Endothelial cell of umbilical vein (primary cell): ENCODE data around the gene LHCGR. TPM values are rescaled to one million over a fixed set of nuclear protein-coding genes. Genes with fewer than 3 reads are reported as not detected.

Source experiments
- BruUV-seq: library from RNA; stranded (reverse); fragments of 400-500 nt; replicated peaks from 2 replicates; lab custom pipeline; 2021; lab: Mats Ljungman, UMichigan
- CTCF ChIA-PET: fragments of 300-600, 350-600 bp; sonication (Branson Sonifier 250); formaldehyde crosslinking; loops from one replicate; lab custom pipeline; 2021; ENCODE audit warnings: antibody characterized with exemption, inconsistent platforms; lab: Charles Lee
- POLR2A ChIA-PET: fragments of 300-600, 350-600 bp; sonication (Branson Sonifier 250); formaldehyde crosslinking; loops from one replicate; lab custom pipeline; 2021; ENCODE audit warnings: antibody characterized with exemption, inconsistent platforms; lab: Charles Lee
- DNase-seq: peaks from one replicate; pipeline ENCODE4 v3.0.0-alpha.2; 2011; ENCODE audit warnings: low read depth, low spot score
- FAIRE-seq: peaks from 2 replicates; lab custom pipeline; 2011; peaks lifted over from hg19 to GRCh38; lab: Jason Lieb, UNC
- H2AFZ ChIP-seq: 2 replicates; pipeline ENCODE4 v1.6.0; 2012; ENCODE audit warnings: low read depth, low read length, control low read depth, inconsistent platforms
- H3K27ac ChIP-seq: 2 replicates; pipeline ENCODE4 v1.5.1; 2011; ENCODE audit warnings: low read depth, mild to moderate bottlenecking, control low read depth, low read length, moderate library complexity; ENCODE audit not compliant: insufficient read depth
- H3K27me3 ChIP-seq, 2 experiments: 2 replicates each; pipeline versions ENCODE4 v1.6.0 to v1.6.1; 2011; ENCODE audit warnings: low read length in 2 of 2, mixed read lengths in 1 of 2; ENCODE audit not compliant: control insufficient read depth in 2 of 2, insufficient read depth in 2 of 2
- H3K36me3 ChIP-seq, 2 experiments: 2 replicates in 1 of 2; 3 replicates in 1 of 2; pipeline ENCODE4 v1.5.1; 2011; ENCODE audit warnings: low read length in 2 of 2, mild to moderate bottlenecking in 1 of 2, moderate library complexity in 1 of 2; ENCODE audit not compliant: control insufficient read depth in 2 of 2, insufficient read depth in 2 of 2; ENCODE audit errors: extremely low read depth in 1 of 2
- H3K4me1 ChIP-seq: 3 replicates; pipeline ENCODE4 v1.5.1; 2011; ENCODE audit warnings: mild to moderate bottlenecking, low read length; ENCODE audit not compliant: control insufficient read depth, insufficient read depth; ENCODE audit errors: extremely low read depth
- H3K4me2 ChIP-seq: 2 replicates; pipeline ENCODE4 v1.6.1; 2011; ENCODE audit warnings: low read length, control low read depth, mixed read lengths; ENCODE audit not compliant: insufficient read depth
- H3K4me3 ChIP-seq, 3 experiments: fragments of 200-600 bp in 1 of 3; sonication (generic), shearing (Covaris generic) in 1 of 3; replicated peaks in 1 of 3; 2 replicates each; pipeline ENCODE4 v1.5.1; 2011 to 2016; ENCODE audit warnings: control low read depth in 3 of 3, low read length in 3 of 3, mild to moderate bottlenecking in 2 of 3, inconsistent platforms in 1 of 3, low read depth in 1 of 3, moderate library complexity in 1 of 3; ENCODE audit not compliant: insufficient read depth in 1 of 3
- H3K79me2 ChIP-seq: 2 replicates; pipeline ENCODE4 v1.6.0; 2012; ENCODE audit warnings: low read length, inconsistent platforms; ENCODE audit not compliant: control insufficient read depth, insufficient read depth
- H3K9ac ChIP-seq: replicated peaks from 2 replicates; pipeline ENCODE3; 2011; ENCODE audit warnings: low read length, control low read depth; ENCODE audit not compliant: insufficient read depth; ENCODE audit errors: extremely low read depth
- H3K9me1 ChIP-seq: replicated peaks from 3 replicates; pipeline ENCODE4 v1.6.0; 2011; ENCODE audit warnings: mild to moderate bottlenecking, low read length; ENCODE audit not compliant: control insufficient read depth, insufficient read depth; ENCODE audit errors: extremely low read depth
- H3K9me3 ChIP-seq: replicated peaks from 2 replicates; pipeline ENCODE4 v1.5.1; 2012; ENCODE audit warnings: low read length, inconsistent platforms; ENCODE audit not compliant: control insufficient read depth, insufficient read depth
- H4K20me1 ChIP-seq: replicated peaks from 2 replicates; pipeline ENCODE3; 2011; ENCODE audit warnings: mild to moderate bottlenecking, low read length; ENCODE audit not compliant: control insufficient read depth, insufficient read depth; ENCODE audit errors: extremely low read depth
- EZH2 ChIP-seq: IDR thresholded peaks from 2 replicates; pipeline ENCODE4 v1.6.1; 2012; ENCODE audit warnings: borderline replicate concordance, low read depth, mild to moderate bottlenecking, moderate library complexity, low read length, inconsistent platforms; ENCODE audit not compliant: severe bottlenecking
- JUN ChIP-seq: IDR thresholded peaks from 2 replicates; pipeline ENCODE4 v1.6.1; 2011; ENCODE audit warnings: borderline replicate concordance, low read depth; ENCODE audit not compliant: insufficient read length, insufficient read depth
- MYC ChIP-seq: IDR thresholded peaks from one replicate; pipeline ENCODE4 v1.6.1; 2011; ENCODE audit warnings: mild to moderate bottlenecking, low read depth, low read length
- POLR2AphosphoS5 ChIP-seq: IDR thresholded peaks from 2 replicates; pipeline ENCODE4 v1.6.1; 2012; ENCODE audit warnings: low read depth, mild to moderate bottlenecking, control low read depth, low read length, moderate library complexity; ENCODE audit not compliant: insufficient read depth
- dilution Hi-C: fragments of 300-500 bp; cut with MboI; formaldehyde crosslinking; loops from one replicate; pipeline ENCODE4 v1.15.0; 2019; ENCODE audit warnings: low sequenced_read_pairs; ENCODE audit not compliant: extremely low pct_ligation_motif_present
- intact Hi-C: fragments of 100-400 bp; cut with micrococcal nuclease; formaldehyde crosslinking; loops from one replicate; pipeline ENCODE4 v1.10.0; 2022
- polyA plus RNA-seq, 4 experiments: library from polyadenylated mRNA; depleted of rRNA in 3 of 4; stranded (reverse) in 3 of 4; unstranded in 1 of 4; fragments of >200 nt; gene quantifications; 2 replicates each; pipeline versions ENCODE4 v1.2.1 to v1.2.3, GENCODE V29; 2011 to 2012; ENCODE audit warnings: missing spikeins in 1 of 4
- total RNA-seq: library from RNA; stranded (reverse); gene quantifications from 2 replicates; pipeline ENCODE4 v1.2.3, GENCODE V29; 2021
- TF ChIP-seq, protein P1 (sequence below), 2 donors: IDR thresholded peaks; 1 replicate in 1 of 2; 2 replicates in 1 of 2; pipeline ENCODE4 v1.5.1; 2011; ENCODE audit warnings: low read length in 2 of 2, mild to moderate bottlenecking in 2 of 2, moderate library complexity in 2 of 2, control low read depth in 1 of 2, inconsistent platforms in 1 of 2, low read depth in 1 of 2; ENCODE audit not compliant: insufficient read depth in 1 of 2; ENCODE audit errors: extremely low read depth in 1 of 2
- TF ChIP-seq, protein P2 (sequence below): IDR thresholded peaks from 2 replicates; pipeline ENCODE4 v1.6.1; 2011; ENCODE audit not compliant: insufficient read depth, insufficient read length

The LHCGR gene
- total and polyA plus RNA-seq, 2 donors (not counting 3 experiments of a cell fraction or from before 2014, with no cell fraction given): not detected

DNA sequence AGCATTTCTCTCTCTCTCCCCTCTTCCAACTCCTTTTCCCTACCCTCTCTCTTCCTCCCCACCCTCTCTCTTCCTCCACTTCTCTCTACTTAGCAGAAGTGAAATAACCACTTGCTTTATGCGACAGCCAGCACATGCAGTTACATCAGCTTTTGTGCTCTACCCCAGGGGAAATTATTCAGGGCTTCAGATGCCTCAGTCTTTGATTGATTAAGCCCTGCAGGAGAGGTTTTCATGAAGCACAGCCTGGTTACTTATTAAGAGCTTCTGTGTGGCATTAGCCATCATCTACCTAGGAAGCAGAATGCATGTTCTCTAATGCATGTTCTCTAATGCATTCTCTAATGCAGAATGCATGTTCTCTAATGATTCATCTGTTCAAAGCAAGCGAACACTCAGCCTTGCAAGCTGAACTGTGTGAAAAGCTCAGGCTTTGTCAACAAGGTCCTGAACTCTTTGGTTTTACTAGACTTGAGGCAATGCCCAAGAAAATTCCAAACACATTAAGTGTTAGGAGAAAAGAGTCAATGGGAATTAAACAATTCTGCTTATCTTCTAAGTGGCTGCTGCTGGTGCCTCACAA is 56.1 kb downstream of the LHCGR start:
- Histone ChIP-seq H3K4me2 (no peak overlapping the region), H3K4me3 (no peak overlapping the region)
- FAIRE-seq: no peak

More for the DNA sequence above, 56.1 kb downstream of the LHCGR start:
- Histone ChIP-seq H3K9ac (no peak overlapping the region), H3K27ac (no peak overlapping the region), H3K4me1 (no peaks in the 10 kb centered on the region), H2AFZ (no peak overlapping the region), H3K36me3 (no peaks in the 10 kb centered on the region), H3K79me2 (no peaks in the 10 kb centered on the region), H3K27me3 (no peaks in the 10 kb centered on the region), H4K20me1 (no peaks in the 10 kb centered on the region), H3K9me1 (no peaks in the 10 kb centered on the region), H3K9me3 (no peaks in the 10 kb centered on the region)
- CTCF ChIA-PET: no interaction called here
- TF ChIP-seq, protein P1, sequence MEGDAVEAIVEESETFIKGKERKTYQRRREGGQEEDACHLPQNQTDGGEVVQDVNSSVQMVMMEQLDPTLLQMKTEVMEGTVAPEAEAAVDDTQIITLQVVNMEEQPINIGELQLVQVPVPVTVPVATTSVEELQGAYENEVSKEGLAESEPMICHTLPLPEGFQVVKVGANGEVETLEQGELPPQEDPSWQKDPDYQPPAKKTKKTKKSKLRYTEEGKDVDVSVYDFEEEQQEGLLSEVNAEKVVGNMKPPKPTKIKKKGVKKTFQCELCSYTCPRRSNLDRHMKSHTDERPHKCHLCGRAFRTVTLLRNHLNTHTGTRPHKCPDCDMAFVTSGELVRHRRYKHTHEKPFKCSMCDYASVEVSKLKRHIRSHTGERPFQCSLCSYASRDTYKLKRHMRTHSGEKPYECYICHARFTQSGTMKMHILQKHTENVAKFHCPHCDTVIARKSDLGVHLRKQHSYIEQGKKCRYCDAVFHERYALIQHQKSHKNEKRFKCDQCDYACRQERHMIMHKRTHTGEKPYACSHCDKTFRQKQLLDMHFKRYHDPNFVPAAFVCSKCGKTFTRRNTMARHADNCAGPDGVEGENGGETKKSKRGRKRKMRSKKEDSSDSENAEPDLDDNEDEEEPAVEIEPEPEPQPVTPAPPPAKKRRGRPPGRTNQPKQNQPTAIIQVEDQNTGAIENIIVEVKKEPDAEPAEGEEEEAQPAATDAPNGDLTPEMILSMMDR (IDR thresholded peaks at IDR 0.05; ENCODE audit: extremely low read depth in 1 of 2, insufficient read depth in 1 of 2, low read depth in 1 of 2, low read length in 2 of 2): no peak
- TF ChIP-seq EZH2: no peak
- TF ChIP-seq JUN: no peak
- TF ChIP-seq POLR2AphosphoS5: no peak
- TF ChIP-seq MYC: no peak
- TF ChIP-seq, protein P2, sequence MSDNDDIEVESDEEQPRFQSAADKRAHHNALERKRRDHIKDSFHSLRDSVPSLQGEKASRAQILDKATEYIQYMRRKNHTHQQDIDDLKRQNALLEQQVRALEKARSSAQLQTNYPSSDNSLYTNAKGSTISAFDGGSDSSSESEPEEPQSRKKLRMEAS: no peak
- no peak for DNase-seq
- dilution Hi-C loops (no loop called here), intact Hi-C loops (no loop called here)
- POLR2A ChIA-PET: no interaction called here
- BruUV-seq: no TSS peak
